Measurements from ENCODE around the gene ITPR1.

- no peak for TF ChIP-seq POLR2A (IDR thresholded peaks at IDR 0.05)
- TF ChIP-seq CTCF (IDR thresholded peaks at IDR 0.05), result no peak
Measured at GRCh38 chr3:4797201-4797705, 304.1 kb downstream of the ITPR1 start.

Measured in esophagus squamous epithelium (tissue), 4 donors.